HEK293T (cell line): ENCODE data around the gene TBC1D17.

Experiments used
- CTCF ChIA-PET: fragments of 350-600 bp; formaldehyde crosslinking; extraction: SDS; loops from one replicate; lab custom pipeline; 2021; ENCODE audit warnings: antibody characterized with exemption, inconsistent platforms; lab: Yijun Ruan, JAX
- POLR2A ChIA-PET: fragments of 350-600 bp; formaldehyde crosslinking; extraction: SDS; loops from one replicate; lab custom pipeline; 2020; ENCODE audit warnings: antibody characterized with exemption, inconsistent platforms; lab: Yijun Ruan, JAX
- DNase-seq: peaks from one replicate; pipeline ENCODE4 v3.0.0; 2012; ENCODE audit warnings: mixed read lengths; ENCODE audit errors: extremely low spot score
- ARNT ChIP-seq: fragments of 450-650 bp; IDR thresholded peaks from 2 replicates; pipeline ENCODE4 v1.6.1; 2017; ENCODE audit warnings: mild to moderate bottlenecking
- BHLHE40 ChIP-seq: fragments of 450-650 bp; IDR thresholded peaks from 2 replicates; pipeline ENCODE4 v1.6.1; 2016; ENCODE audit warnings: mild to moderate bottlenecking, moderate library complexity, borderline replicate concordance
- CTBP1 ChIP-seq: fragments of 450-650 bp; IDR thresholded peaks from 2 replicates; pipeline ENCODE4 v1.6.1; 2016; ENCODE audit warnings: borderline replicate concordance
- ELF4 ChIP-seq: fragments of 450-650 bp; IDR thresholded peaks from 2 replicates; pipeline ENCODE4 v1.6.1; 2017; ENCODE audit warnings: antibody characterized with exemption
- FOXA1 ChIP-seq: fragments of 450-650 bp; IDR thresholded peaks from 2 replicates; pipeline ENCODE4 v1.6.1; 2016; ENCODE audit warnings: mild to moderate bottlenecking
- FOXK2 ChIP-seq: fragments of 450-650 bp; IDR thresholded peaks from 2 replicates; pipeline ENCODE4 v1.6.1; 2016; ENCODE audit warnings: mild to moderate bottlenecking
- FOXM1 ChIP-seq: fragments of 450-650 bp; IDR thresholded peaks from 2 replicates; pipeline ENCODE4 v1.6.1; 2017; ENCODE audit warnings: mild to moderate bottlenecking, borderline replicate concordance
- HDGF ChIP-seq: fragments of 450-650 bp; IDR thresholded peaks from 2 replicates; pipeline ENCODE4 v1.6.1; 2017; ENCODE audit warnings: antibody characterized with exemption, borderline replicate concordance
- L3MBTL2 ChIP-seq: fragments of 450-650 bp; conservative IDR thresholded peaks from 2 replicates; pipeline ENCODE4 v1.6.1; 2016; ENCODE audit warnings: mild to moderate bottlenecking
- LEF1 ChIP-seq: fragments of 450-650 bp; IDR thresholded peaks from 2 replicates; pipeline ENCODE4 v1.6.1; 2017; ENCODE audit warnings: mild to moderate bottlenecking, borderline replicate concordance
- NFRKB ChIP-seq: fragments of 450-650 bp; IDR thresholded peaks from 2 replicates; pipeline ENCODE4 v1.6.1; 2016; ENCODE audit warnings: mild to moderate bottlenecking, moderate library complexity
- PKNOX1 ChIP-seq: fragments of 450-650 bp; IDR thresholded peaks from 2 replicates; pipeline ENCODE4 v1.6.1; 2016
- SP1 ChIP-seq: fragments of 450-650 bp; IDR thresholded peaks from 2 replicates; pipeline ENCODE4 v1.6.1; 2017
- SUZ12 ChIP-seq: fragments of 450-650 bp; IDR thresholded peaks from 2 replicates; pipeline ENCODE4 v1.6.1; 2016; ENCODE audit warnings: mild to moderate bottlenecking
- TARDBP ChIP-seq: fragments of 450-650 bp; IDR thresholded peaks from 2 replicates; pipeline ENCODE4 v1.6.1; 2016
- ZNF384 ChIP-seq: fragments of 450-650 bp; IDR thresholded peaks from 2 replicates; pipeline ENCODE4 v1.6.1; 2016

The TBC1D17 gene

GRCh38 chr19:49913720-49914119 is 36.2 kb downstream of the TBC1D17 start:
- DNase-seq, result no peak
- TF ChIP-seq CTBP1 (no peak), LEF1 (no peak), HDGF (no peak), NFRKB (no peak), L3MBTL2 (no peak), FOXA1 (no peak), SUZ12 (no peak), SP1 (no peak), FOXM1 (no peak), TARDBP (no peak), FOXK2 (no peak), ELF4 (no peak), ZNF384 (no peak), BHLHE40 (no peak), PKNOX1 (no peak), ARNT (no peak)
- CTCF ChIA-PET, result interaction anchor here (0.5 kb wide), 1 partner anchor 532 kb away, joined by 3 read pairs; no protein-coding TSS in a partner anchor
- POLR2A ChIA-PET, result interaction anchor here (1.5 kb wide), 1 partner anchor 19 kb away, joined by 3 read pairs; no protein-coding TSS in a partner anchor

GRCh38 chr19:49915271-49915670 is 37.8 kb downstream of the TBC1D17 start:
- ChIA-PET POLR2A (interaction anchor here (0.6 kb wide), 1 partner anchor 46 kb away, joined by 3 read pairs; no protein-coding TSS in a partner anchor), CTCF (no interaction called here)
- TF ChIP-seq SUZ12, result no peak
- no peak for TF ChIP-seq FOXA1
- no peak for TF ChIP-seq TARDBP
- TF ChIP-seq HDGF, result no peak
- no peak for TF ChIP-seq SP1
- TF ChIP-seq PKNOX1, result no peak
- no peak for TF ChIP-seq NFRKB
- no peak for TF ChIP-seq CTBP1
- no peak for TF ChIP-seq FOXK2
- no peak for TF ChIP-seq FOXM1
- no peak for DNase-seq

- peak; percentile 39 for DNase-seq
- POLR2A ChIA-PET, result interaction anchor here (1.5 kb wide), 1 partner anchor 13 kb away, joined by 9 read pairs; no protein-coding TSS in a partner anchor
- CTCF ChIA-PET, result interaction anchor here (0.8 kb wide), 1 partner anchor 46 kb away, joined by 4 read pairs; no protein-coding TSS in a partner anchor
- no peak for TF ChIP-seq FOXM1
- peak; percentile 48 for TF ChIP-seq PKNOX1
These were observed 39.6 kb downstream of the TBC1D17 start for GRCh38 chr19:49916839-49917733.

GRCh38 chr19:49918089-49918488 is 40.6 kb downstream of the TBC1D17 start:
- TF ChIP-seq FOXA1 (no peak), PKNOX1 (no peak), ARNT (no peak), NFRKB (no peak), FOXK2 (no peak), SUZ12 (no peak), FOXM1 (no peak), LEF1 (no peak), CTBP1 (no peak), L3MBTL2 (no peak), HDGF (no peak), ELF4 (no peak), SP1 (no peak), ZNF384 (no peak), BHLHE40 (no peak)

GRCh38 chr19:49920624-49921363 is 43.3 kb downstream of the TBC1D17 start:
- no peak for DNase-seq
- ChIA-PET CTCF (no interaction called here), POLR2A (interaction anchor here (3.8 kb wide), 1 partner anchor 8 kb away, joined by 27 read pairs; the partner anchor contains the start of genes ATF5 and NUP62)
- TF ChIP-seq SUZ12 (no peak), CTBP1 (no peak), FOXA1 (no peak), PKNOX1 (no peak), NFRKB (no peak), HDGF (no peak), FOXM1 (no peak), BHLHE40 (no peak), FOXK2 (no peak), LEF1 (no peak), L3MBTL2 (no peak), SP1 (no peak), TARDBP (no peak), ELF4 (no peak), ZNF384 (no peak), ARNT (no peak)

More at GRCh38 chr19:49918089-49918488, 40.6 kb downstream of the TBC1D17 start:
- CTCF ChIA-PET, result interaction anchor here (0.7 kb wide), 1 partner anchor 13 kb away, joined by 3 read pairs; no protein-coding TSS in a partner anchor
- POLR2A ChIA-PET, result interaction anchor here (3.8 kb wide), 1 partner anchor 11 kb away, joined by 27 read pairs; the partner anchor contains the start of genes ATF5 and NUP62
- no peak for DNase-seq
